Measurements from ENCODE around the gene SCFD2. TPM values are rescaled to one million over a fixed set of nuclear protein-coding genes. Genes with fewer than 3 reads are reported as not detected.

SCFD2 gene
- polyA plus RNA-seq, 1 of the 3 experiments (the other 2 are of a cell fraction): 14.1 TPM

DNA sequence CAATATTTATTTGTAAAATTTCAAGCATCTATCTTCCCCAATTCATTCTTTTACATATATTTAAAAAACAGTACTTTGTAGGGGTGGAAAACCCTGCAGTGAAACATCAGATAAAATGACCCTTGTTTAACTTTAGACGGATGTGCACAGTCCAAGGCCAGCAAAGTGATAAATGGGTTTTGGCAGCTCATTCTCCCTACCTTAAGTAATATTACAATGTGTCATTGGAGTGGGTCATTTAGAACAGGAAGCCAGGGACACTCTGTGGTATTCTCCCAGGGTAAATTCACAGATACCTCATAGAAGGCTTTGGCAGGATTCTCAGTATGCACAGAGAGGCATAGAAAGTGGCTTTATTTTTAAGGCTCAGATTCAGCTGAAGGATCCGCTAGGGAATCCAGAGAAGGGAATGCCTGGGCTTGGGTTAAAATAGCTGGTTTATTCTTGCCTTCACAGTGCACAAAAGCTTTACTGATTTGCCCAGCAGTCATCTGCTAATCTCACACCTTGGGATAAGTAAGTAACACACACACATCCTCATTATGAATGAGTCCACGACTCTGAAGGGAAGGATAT lies 297.0 kb downstream of the SCFD2 start (continued):
- TF ChIP-seq, protein P1, sequence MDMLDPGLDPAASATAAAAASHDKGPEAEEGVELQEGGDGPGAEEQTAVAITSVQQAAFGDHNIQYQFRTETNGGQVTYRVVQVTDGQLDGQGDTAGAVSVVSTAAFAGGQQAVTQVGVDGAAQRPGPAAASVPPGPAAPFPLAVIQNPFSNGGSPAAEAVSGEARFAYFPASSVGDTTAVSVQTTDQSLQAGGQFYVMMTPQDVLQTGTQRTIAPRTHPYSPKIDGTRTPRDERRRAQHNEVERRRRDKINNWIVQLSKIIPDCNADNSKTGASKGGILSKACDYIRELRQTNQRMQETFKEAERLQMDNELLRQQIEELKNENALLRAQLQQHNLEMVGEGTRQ (IDR thresholded peaks at IDR 0.05; ENCODE audit: borderline replicate concordance, low read depth, low read length): no peak
- TF ChIP-seq GATA2 (CRISPR knock-in tag; IDR thresholded peaks at IDR 0.05) (no peak), CHD2 (IDR thresholded peaks at IDR 0.05; ENCODE audit: low read length, partially characterized antibody) (no peak), YY1 (IDR thresholded peaks at IDR 0.05; ENCODE audit: low read depth) (no peak), ELF1 (IDR thresholded peaks at IDR 0.05) (no peak), RFX5 (IDR thresholded peaks at IDR 0.05; ENCODE audit: low read length) (no peak), FOXJ3 (CRISPR knock-in tag; IDR thresholded peaks at IDR 0.05) (no peak), USF1 (IDR thresholded peaks at IDR 0.05; ENCODE audit: borderline replicate concordance, low read depth) (no peak), FOXM1 (IDR thresholded peaks at IDR 0.05; ENCODE audit: low read depth) (no peak), JUND (IDR thresholded peaks at IDR 0.05) (no peak)

- no peak overlapping the region for H2AFZ ChIP-seq (ENCODE audit: low read depth)
- H3K9me3 ChIP-seq: 0 out of 2 replicates have a peak, but pooled peaks cover 6% of the 10 kb centered on the region
- H3K27ac ChIP-seq (ENCODE audit: low read depth in 2 of 2, low read length in 1 of 2): no peak overlapping the region
- no peaks in the 10 kb centered on the region for H4K20me1 ChIP-seq (ENCODE audit: insufficient read depth)
- no peaks in the 10 kb centered on the region for H3K9me2 ChIP-seq
- H3K4me3 ChIP-seq (ENCODE audit: low read depth in 2 of 2, low read length in 1 of 2): no peak overlapping the region
- no peaks in the 10 kb centered on the region; the same call in 1 of the 2 replicates for H3K79me2 ChIP-seq (ENCODE audit: insufficient read depth)
- H3K4me2 ChIP-seq: no peak overlapping the region
- H3K9ac ChIP-seq: no peak overlapping the region
- ChIA-PET CTCF (no interaction called here), POLR2A (no interaction called here)
- no peaks in the 10 kb centered on the region for H3K36me3 ChIP-seq (replicated peaks in 1 of 2; ENCODE audit: control insufficient read depth in 1 of 2, insufficient read depth in 2 of 2, low read length in 1 of 2)
- TF ChIP-seq FOXM1 (IDR thresholded peaks at IDR 0.05; ENCODE audit: low read depth): no peak
- no peak for TF ChIP-seq SMC3 (IDR thresholded peaks at IDR 0.05; ENCODE audit: low read depth, low read length)
- TF ChIP-seq, protein P2, sequence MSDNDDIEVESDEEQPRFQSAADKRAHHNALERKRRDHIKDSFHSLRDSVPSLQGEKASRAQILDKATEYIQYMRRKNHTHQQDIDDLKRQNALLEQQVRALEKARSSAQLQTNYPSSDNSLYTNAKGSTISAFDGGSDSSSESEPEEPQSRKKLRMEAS (IDR thresholded peaks at IDR 0.05; ENCODE audit: low read depth): no peak
- TF ChIP-seq POLR2AphosphoS5 (IDR thresholded peaks at IDR 0.05; ENCODE audit: low read depth, low read length): no peak
- TF ChIP-seq FOSL2 (IDR thresholded peaks at IDR 0.05; ENCODE audit: borderline replicate concordance, low read depth): no peak
- no peak for TF ChIP-seq TCF12 (IDR thresholded peaks at IDR 0.05)
- no peak for TF ChIP-seq EZH2phosphoT487 (IDR thresholded peaks at IDR 0.05; ENCODE audit: borderline replicate concordance, low read depth)
- TF ChIP-seq RXRA (IDR thresholded peaks at IDR 0.05; ENCODE audit: borderline replicate concordance, low read depth): no peak
- TF ChIP-seq SIN3A (IDR thresholded peaks at IDR 0.05; ENCODE audit: borderline replicate concordance, low read depth, low read length): no peak
- TF ChIP-seq GABPA (IDR thresholded peaks at IDR 0.05; ENCODE audit: low read depth): no peak
- TF ChIP-seq NRF1 (IDR thresholded peaks at IDR 0.05; ENCODE audit: low read depth, low read length): no peak
- no peak for TF ChIP-seq RFX5 (IDR thresholded peaks at IDR 0.05; ENCODE audit: low read length)
- H3K27me3 ChIP-seq (ENCODE audit: insufficient read depth): no peaks in the 10 kb centered on the region
- WGBS (ENCODE audit: low lambda C conversion rate): 85% methylated on average over 2 of the region's 2 CpGs
- peaks cover 0 to 10% of the 10 kb centered on the region in 2 experiments; a peak in 1 of 4 replicates for H3K4me1 ChIP-seq (ENCODE audit: control insufficient read depth in 1 of 2, insufficient read depth in 2 of 2, low read depth in 1 of 2, low read length in 1 of 2)
- H3F3A ChIP-seq (replicated peaks; ENCODE audit: insufficient read depth): no peaks in the 10 kb centered on the region
- no peak for DNase-seq
Observed at GRCh38 chr4:53067125-53067802, 298.6 kb downstream of the SCFD2 start.
